ENCODE measurements around the gene KNOP1.

- TF ChIP-seq CTCF (conservative IDR thresholded peaks at IDR 0.05) (no peak), EZH2 (IDR thresholded peaks at IDR 0.05; ENCODE audit: low read depth) (no peak)
Observed at GRCh38 chr16:19745286-19746010, 27.4 kb upstream of the KNOP1 start.
